GM12874 (cell line): ENCODE data around the gene CHD5.

Experiments
- CTCF ChIP-seq: IDR thresholded peaks from 2 replicates; pipeline ENCODE4 v1.5.1; 2011; ENCODE audit warnings: low read depth, mild to moderate bottlenecking, control low read depth, low read length, moderate library complexity; ENCODE audit not compliant: insufficient read depth

CHD5 gene

GRCh38 chr1:6183520-6183989 lies 3.4 kb upstream of the CHD5 start:
- TF ChIP-seq CTCF: no peak

- no peak for TF ChIP-seq CTCF
Observed at GRCh38 chr1:6181347-6181770, 1.2 kb upstream of the CHD5 start.

- TF ChIP-seq CTCF: no peak
Observed at GRCh38 chr1:6180707-6181311, 688 bp upstream of the CHD5 start.

GRCh38 chr1:6179564-6180175 lies 451 bp downstream of the CHD5 start:
- TF ChIP-seq CTCF: no peak

GRCh38 chr1:6178751-6179563 lies 1.2 kb downstream of the CHD5 start:
- no peak for TF ChIP-seq CTCF

GRCh38 chr1:6177681-6178380 lies 2.3 kb downstream of the CHD5 start:
- TF ChIP-seq CTCF: no peak

- TF ChIP-seq CTCF: no peak
Observed at GRCh38 chr1:6176779-6177178, 3.3 kb downstream of the CHD5 start.
